ENCODE data around the gene TMEM165. TPM values are rescaled to one million over a fixed set of nuclear protein-coding genes. Genes with fewer than 3 reads are reported as not detected.

Gene TMEM165, protein sequence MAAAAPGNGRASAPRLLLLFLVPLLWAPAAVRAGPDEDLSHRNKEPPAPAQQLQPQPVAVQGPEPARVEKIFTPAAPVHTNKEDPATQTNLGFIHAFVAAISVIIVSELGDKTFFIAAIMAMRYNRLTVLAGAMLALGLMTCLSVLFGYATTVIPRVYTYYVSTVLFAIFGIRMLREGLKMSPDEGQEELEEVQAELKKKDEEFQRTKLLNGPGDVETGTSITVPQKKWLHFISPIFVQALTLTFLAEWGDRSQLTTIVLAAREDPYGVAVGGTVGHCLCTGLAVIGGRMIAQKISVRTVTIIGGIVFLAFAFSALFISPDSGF
- total RNA-seq (2022) (90.4 and 91.9 TPM in 2 replicates), Bru-seq, nascent RNA (percentile 94 among the genes with signal in this experiment), BruChase-seq, experiment 1, labeled RNA remaining after a 2-hour chase (percentile 95 among the genes with signal in this experiment), BruChase-seq, experiment 2, labeled RNA remaining after a 6-hour chase (percentile 93 among the genes with signal in this experiment)
- long read RNA-seq, transcript TMEM165-201 (6 exons, 1,928 nt), result major isoform, 181 of 197 reads
- long read RNA-seq, partial matches to known transcripts, result 7 of 197 reads
- long read RNA-seq, other reads (novel, unspliced or antisense), result 7 of 197 reads

DNA sequence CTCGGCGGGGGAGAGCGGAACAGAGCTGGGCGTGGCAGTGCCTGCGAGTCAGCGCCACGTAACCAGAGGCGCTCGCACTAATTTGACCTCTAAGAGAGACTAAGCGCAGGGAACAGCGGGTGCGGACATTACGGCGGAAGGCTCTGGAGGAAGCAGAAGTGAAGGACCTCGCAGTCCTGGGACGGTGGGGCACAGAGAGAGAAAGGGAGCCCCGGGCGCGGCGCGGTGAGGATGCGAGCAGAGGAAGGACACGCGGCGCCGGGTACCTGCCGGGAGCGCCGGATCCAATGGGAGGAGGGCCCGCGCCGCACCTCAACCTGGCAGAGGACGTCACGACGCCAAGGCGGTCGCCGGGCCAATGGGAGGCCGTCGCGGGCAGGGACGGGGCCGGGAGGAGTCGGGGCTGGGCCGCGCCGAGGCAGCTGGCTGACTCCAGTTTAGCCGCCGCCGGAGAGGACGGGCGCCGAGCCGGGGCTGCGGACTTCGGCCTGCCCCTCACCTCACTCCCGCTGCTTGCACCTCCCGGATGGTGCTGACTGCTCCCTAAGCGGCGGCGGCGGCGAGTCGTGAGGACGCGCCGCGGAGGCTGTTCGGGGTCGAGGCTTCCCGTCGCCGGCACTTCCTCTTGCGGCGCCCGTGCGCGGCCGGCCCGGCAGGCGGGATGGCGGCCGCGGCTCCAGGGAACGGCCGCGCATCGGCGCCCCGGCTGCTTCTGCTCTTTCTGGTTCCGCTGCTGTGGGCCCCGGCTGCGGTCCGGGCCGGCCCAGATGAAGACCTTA is at the start of gene TMEM165:
TSS of gene TMEM165 (plus strand) at position 429 of the 779 bp plus-strand sequence. CDS start at position 662, 233 bp downstream.
- intact Hi-C loops (cut with micrococcal nuclease; ENCODE audit: unreplicated experiment), result loop anchor here (1.0 to 2.0 kb wide), 3 partner anchors 9 to 49 kb away; partner anchors contain the start of gene SRD5A3
- Mint-ChIP-seq H3K27ac (ENCODE audit: unreplicated experiment) (peak within 1 kb of the TSS; percentile 94), H3K4me1 (ENCODE audit: low read depth, unreplicated experiment) (peaks cover 24% of the 10 kb centered on the region), H3K9me3 (ENCODE audit: unreplicated experiment) (no peaks in the 10 kb centered on the region), H3K4me3 (ENCODE audit: unreplicated experiment) (peak within 1 kb of the TSS; percentile 91), H3K36me3 (ENCODE audit: insufficient read depth, unreplicated experiment) (peaks cover 40% of the 10 kb centered on the region), H3K27me3 (ENCODE audit: insufficient read depth, unreplicated experiment) (no peaks in the 10 kb centered on the region)
- Histone ChIP-seq H3K4me1 (peaks cover 8% of the 10 kb centered on the region; the same call in 1 of the 2 replicates), H3K36me3 (ENCODE audit: control insufficient read depth, insufficient read depth, low read length) (no peaks in the 10 kb centered on the region), H3K27me3 (replicated peaks; ENCODE audit: control insufficient read depth, insufficient read depth, low read length) (no peaks in the 10 kb centered on the region), H3K9me3 (no peaks in the 10 kb centered on the region), H3K4me3 (ENCODE audit: low read depth, low read length) (peak within 1 kb of the TSS; percentile 89)
- no TSS peak for BruUV-seq (replicated peaks)
- TF ChIP-seq, protein P1, sequence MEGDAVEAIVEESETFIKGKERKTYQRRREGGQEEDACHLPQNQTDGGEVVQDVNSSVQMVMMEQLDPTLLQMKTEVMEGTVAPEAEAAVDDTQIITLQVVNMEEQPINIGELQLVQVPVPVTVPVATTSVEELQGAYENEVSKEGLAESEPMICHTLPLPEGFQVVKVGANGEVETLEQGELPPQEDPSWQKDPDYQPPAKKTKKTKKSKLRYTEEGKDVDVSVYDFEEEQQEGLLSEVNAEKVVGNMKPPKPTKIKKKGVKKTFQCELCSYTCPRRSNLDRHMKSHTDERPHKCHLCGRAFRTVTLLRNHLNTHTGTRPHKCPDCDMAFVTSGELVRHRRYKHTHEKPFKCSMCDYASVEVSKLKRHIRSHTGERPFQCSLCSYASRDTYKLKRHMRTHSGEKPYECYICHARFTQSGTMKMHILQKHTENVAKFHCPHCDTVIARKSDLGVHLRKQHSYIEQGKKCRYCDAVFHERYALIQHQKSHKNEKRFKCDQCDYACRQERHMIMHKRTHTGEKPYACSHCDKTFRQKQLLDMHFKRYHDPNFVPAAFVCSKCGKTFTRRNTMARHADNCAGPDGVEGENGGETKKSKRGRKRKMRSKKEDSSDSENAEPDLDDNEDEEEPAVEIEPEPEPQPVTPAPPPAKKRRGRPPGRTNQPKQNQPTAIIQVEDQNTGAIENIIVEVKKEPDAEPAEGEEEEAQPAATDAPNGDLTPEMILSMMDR (IDR thresholded peaks at IDR 0.05; ENCODE audit: insufficient read depth in 1 of 2, low read depth in 1 of 2, low read length in 1 of 2, severe bottlenecking in 1 of 2, unreplicated experiment in 1 of 2), result no peak
- CTCF ChIA-PET, result interaction anchor here (0.8 kb wide), 1 partner anchor 9 kb away, joined by 4 read pairs; no protein-coding TSS in a partner anchor
- DNase-seq, result peak; percentile 91 to 95
- POLR2A ChIA-PET, result interaction anchor here (0.7 to 1.1 kb wide), 3 partner anchors 10 to 734 kb away, joined by 3 to 4 read pairs (median 3); no protein-coding TSS in a partner anchor

DNA sequence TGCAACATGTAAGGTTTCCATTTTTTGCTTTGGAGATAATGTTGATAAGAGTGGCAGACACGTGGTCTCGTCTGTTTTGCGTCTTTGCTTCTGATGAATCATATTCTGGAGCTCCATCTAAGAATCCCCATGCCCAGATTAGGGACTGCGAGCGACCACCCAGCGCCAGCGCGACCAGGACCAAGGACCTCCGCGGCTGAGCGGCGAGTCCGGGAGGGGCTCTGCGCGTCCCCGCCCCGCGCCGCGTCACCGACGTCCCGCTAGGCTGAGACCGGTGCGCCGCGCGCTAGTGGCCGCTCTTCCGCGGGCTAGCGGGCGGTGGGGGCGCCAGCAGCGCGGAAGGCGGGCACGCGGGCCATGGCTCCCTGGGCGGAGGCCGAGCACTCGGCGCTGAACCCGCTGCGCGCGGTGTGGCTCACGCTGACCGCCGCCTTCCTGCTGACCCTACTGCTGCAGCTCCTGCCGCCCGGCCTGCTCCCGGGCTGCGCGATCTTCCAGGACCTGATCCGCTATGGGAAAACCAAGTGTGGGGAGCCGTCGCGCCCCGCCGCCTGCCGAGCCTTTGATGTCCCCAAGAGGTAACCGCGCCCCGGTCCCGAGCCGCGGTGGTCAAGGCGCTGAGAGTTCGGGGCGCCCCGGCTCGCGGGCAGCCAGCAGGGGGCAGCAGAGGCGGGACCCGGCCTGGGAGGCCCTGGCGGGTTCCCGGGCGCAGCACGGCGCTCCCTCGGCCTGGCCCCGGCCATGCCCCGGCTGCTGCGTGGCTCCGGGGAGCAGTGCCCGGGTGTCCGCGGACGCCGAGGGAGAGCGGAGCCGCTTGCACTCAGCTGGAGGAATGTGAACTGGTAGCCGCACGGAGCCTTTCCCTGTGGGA is 49.5 kb upstream of the TMEM165 start, which contains the start of gene SRD5A3:
TSS of gene SRD5A3 (plus strand) at position 263 of the 871 bp plus-strand sequence. CDS start at position 358, 95 bp downstream.
- Histone ChIP-seq H3K9me3 (no peaks in the 10 kb centered on the region), H3K4me3 (ENCODE audit: low read depth, low read length) (peak within 1 kb of the TSS; percentile 55), H3K4me1 (peaks cover 9% of the 10 kb centered on the region; the same call in 1 of the 2 replicates), H3K27me3 (replicated peaks; ENCODE audit: control insufficient read depth, insufficient read depth, low read length) (no peaks in the 10 kb centered on the region), H3K36me3 (ENCODE audit: control insufficient read depth, insufficient read depth, low read length) (no peaks in the 10 kb centered on the region)
- TF ChIP-seq, protein P1 (IDR thresholded peaks at IDR 0.05; ENCODE audit: insufficient read depth in 1 of 2, low read depth in 1 of 2, low read length in 1 of 2, severe bottlenecking in 1 of 2, unreplicated experiment in 1 of 2), result peak; percentile 71 to 84
- H3K36me3 Mint-ChIP-seq (ENCODE audit: insufficient read depth, unreplicated experiment), result peaks cover 6% of the 10 kb centered on the region
- peak; percentile 82 to 95 for DNase-seq
- H3K4me3 Mint-ChIP-seq (ENCODE audit: unreplicated experiment), result peak within 1 kb of the TSS; percentile 84
- BruUV-seq (replicated peaks), result no TSS peak
- intact Hi-C loops (cut with micrococcal nuclease; ENCODE audit: unreplicated experiment), result loop anchor here (2.0 to 5.0 kb wide), 4 partner anchors 49 to 201 kb away; partner anchors contain the start of genes CLOCK and TMEM165
- CTCF ChIA-PET, result interaction anchor here (0.5 to 1.0 kb wide), 2 partner anchors 10 to 48 kb away, joined by 4 read pairs; no protein-coding TSS in a partner anchor
- POLR2A ChIA-PET, result no interaction called here
- peak within 1 kb of the TSS; percentile 93 for H3K27ac Mint-ChIP-seq (ENCODE audit: unreplicated experiment)
- no peaks in the 10 kb centered on the region for H3K9me3 Mint-ChIP-seq (ENCODE audit: unreplicated experiment)
- no peaks in the 10 kb centered on the region for H3K27me3 Mint-ChIP-seq (ENCODE audit: insufficient read depth, unreplicated experiment)
- H3K4me1 Mint-ChIP-seq (ENCODE audit: low read depth, unreplicated experiment), result peaks cover 22% of the 10 kb centered on the region
